Measurements from ENCODE around the gene FAM3D.

Gene FAM3D

GRCh38 chr3:58627570-58627885, 39.0 kb downstream of the FAM3D start:
- Histone ChIP-seq H3K27ac (ENCODE audit: low read length) (no peak overlapping the region), H3K9me3 (ENCODE audit: control insufficient read depth, insufficient read depth, low read length) (no peaks in the 10 kb centered on the region), H3K27me3 (ENCODE audit: control insufficient read depth, insufficient read depth, low read length) (no peaks in the 10 kb centered on the region), H3K36me3 (ENCODE audit: control insufficient read depth, insufficient read depth, low read length) (no peaks in the 10 kb centered on the region), H3K4me1 (ENCODE audit: control insufficient read depth, insufficient read depth, low read length) (no peaks in the 10 kb centered on the region), H3K4me3 (ENCODE audit: low read length) (no peak overlapping the region)
- no CpG with 5 or more reads among the region's 3 CpGs for WGBS (ENCODE audit: insufficient coverage, insufficient read length)
- DNase-seq (ENCODE audit: low read depth, low spot score), result no peak

- no peak for DNase-seq (ENCODE audit: low read depth, low spot score)
- no peak overlapping the region for H3K4me3 ChIP-seq (ENCODE audit: low read length)
- no peaks in the 10 kb centered on the region for H3K4me1 ChIP-seq (ENCODE audit: control insufficient read depth, insufficient read depth, low read length)
- H3K27ac ChIP-seq (ENCODE audit: low read length), result no peak overlapping the region
- no CpG with 5 or more reads among the region's 24 CpGs for WGBS (ENCODE audit: insufficient coverage, insufficient read length)
- H3K36me3 ChIP-seq (ENCODE audit: control insufficient read depth, insufficient read depth, low read length), result no peaks in the 10 kb centered on the region
- H3K27me3 ChIP-seq (ENCODE audit: control insufficient read depth, insufficient read depth, low read length), result no peaks in the 10 kb centered on the region
- no peaks in the 10 kb centered on the region for H3K9me3 ChIP-seq (ENCODE audit: control insufficient read depth, insufficient read depth, low read length)
Observed at GRCh38 chr3:58626841-58627569, 39.6 kb downstream of the FAM3D start.

- no peak overlapping the region for H3K4me3 ChIP-seq (ENCODE audit: low read length)
- DNase-seq (ENCODE audit: low read depth, low spot score), result no peak
- H3K9me3 ChIP-seq (ENCODE audit: control insufficient read depth, insufficient read depth, low read length), result no peaks in the 10 kb centered on the region
- WGBS (ENCODE audit: insufficient coverage, insufficient read length), result no CpG with 5 or more reads among the region's 9 CpGs
- H3K27me3 ChIP-seq (ENCODE audit: control insufficient read depth, insufficient read depth, low read length), result no peaks in the 10 kb centered on the region
- no peaks in the 10 kb centered on the region for H3K4me1 ChIP-seq (ENCODE audit: control insufficient read depth, insufficient read depth, low read length)
- H3K36me3 ChIP-seq (ENCODE audit: control insufficient read depth, insufficient read depth, low read length), result no peaks in the 10 kb centered on the region
- H3K27ac ChIP-seq (ENCODE audit: low read length), result no peak overlapping the region
Observed at GRCh38 chr3:58625196-58625824, 41.3 kb downstream of the FAM3D start.

GRCh38 chr3:58624550-58624949, 42.0 kb downstream of the FAM3D start:
- Histone ChIP-seq H3K27me3 (ENCODE audit: control insufficient read depth, insufficient read depth, low read length) (no peaks in the 10 kb centered on the region), H3K36me3 (ENCODE audit: control insufficient read depth, insufficient read depth, low read length) (no peaks in the 10 kb centered on the region), H3K4me3 (ENCODE audit: low read length) (no peak overlapping the region), H3K27ac (ENCODE audit: low read length) (no peak overlapping the region), H3K4me1 (ENCODE audit: control insufficient read depth, insufficient read depth, low read length) (no peaks in the 10 kb centered on the region), H3K9me3 (ENCODE audit: control insufficient read depth, insufficient read depth, low read length) (no peaks in the 10 kb centered on the region)
- no CpG with 5 or more reads among the region's 3 CpGs for WGBS (ENCODE audit: insufficient coverage, insufficient read length)
- no peak for DNase-seq (ENCODE audit: low read depth, low spot score)

- no peak overlapping the region for H3K27ac ChIP-seq (ENCODE audit: low read length)
Observed at GRCh38 chr3:58623961-58624360, 42.6 kb downstream of the FAM3D start.

GRCh38 chr3:58623478-58623877, 43.1 kb downstream of the FAM3D start:
- Histone ChIP-seq H3K36me3 (ENCODE audit: control insufficient read depth, insufficient read depth, low read length) (no peaks in the 10 kb centered on the region), H3K9me3 (ENCODE audit: control insufficient read depth, insufficient read depth, low read length) (no peaks in the 10 kb centered on the region), H3K27ac (ENCODE audit: low read length) (no peak overlapping the region), H3K4me1 (ENCODE audit: control insufficient read depth, insufficient read depth, low read length) (no peaks in the 10 kb centered on the region), H3K27me3 (ENCODE audit: control insufficient read depth, insufficient read depth, low read length) (no peaks in the 10 kb centered on the region), H3K4me3 (ENCODE audit: low read length) (no peak overlapping the region)
- WGBS (ENCODE audit: insufficient coverage, insufficient read length), result no CpG with 5 or more reads among the region's 8 CpGs
- DNase-seq (ENCODE audit: low read depth, low spot score), result no peak

More at GRCh38 chr3:58623961-58624360, 42.6 kb downstream of the FAM3D start:
- no CpG with 5 or more reads among the region's 5 CpGs for WGBS (ENCODE audit: insufficient coverage, insufficient read length)
- no peak for DNase-seq (ENCODE audit: low read depth, low spot score)
- H3K4me1 ChIP-seq (ENCODE audit: control insufficient read depth, insufficient read depth, low read length), result no peaks in the 10 kb centered on the region
- H3K9me3 ChIP-seq (ENCODE audit: control insufficient read depth, insufficient read depth, low read length), result no peaks in the 10 kb centered on the region
- no peak overlapping the region for H3K4me3 ChIP-seq (ENCODE audit: low read length)
- H3K27me3 ChIP-seq (ENCODE audit: control insufficient read depth, insufficient read depth, low read length), result no peaks in the 10 kb centered on the region
- H3K36me3 ChIP-seq (ENCODE audit: control insufficient read depth, insufficient read depth, low read length), result no peaks in the 10 kb centered on the region

- WGBS (ENCODE audit: insufficient coverage, insufficient read length), result no CpG with 5 or more reads among the region's 8 CpGs
- no peak for DNase-seq (ENCODE audit: low read depth, low spot score)
- Histone ChIP-seq H3K9me3 (ENCODE audit: control insufficient read depth, insufficient read depth, low read length) (no peaks in the 10 kb centered on the region), H3K4me1 (ENCODE audit: control insufficient read depth, insufficient read depth, low read length) (no peaks in the 10 kb centered on the region), H3K27ac (ENCODE audit: low read length) (no peak overlapping the region), H3K36me3 (ENCODE audit: control insufficient read depth, insufficient read depth, low read length) (no peaks in the 10 kb centered on the region), H3K4me3 (ENCODE audit: low read length) (no peak overlapping the region), H3K27me3 (ENCODE audit: control insufficient read depth, insufficient read depth, low read length) (no peaks in the 10 kb centered on the region)
Observed at GRCh38 chr3:58622892-58623291, 43.7 kb downstream of the FAM3D start.

- DNase-seq (ENCODE audit: low read depth, low spot score), result no peak
- no CpG with 5 or more reads among the region's 4 CpGs for WGBS (ENCODE audit: insufficient coverage, insufficient read length)
- H3K9me3 ChIP-seq (ENCODE audit: control insufficient read depth, insufficient read depth, low read length), result no peaks in the 10 kb centered on the region
- H3K36me3 ChIP-seq (ENCODE audit: control insufficient read depth, insufficient read depth, low read length), result no peaks in the 10 kb centered on the region
- H3K4me3 ChIP-seq (ENCODE audit: low read length), result no peak overlapping the region
- H3K27me3 ChIP-seq (ENCODE audit: control insufficient read depth, insufficient read depth, low read length), result no peaks in the 10 kb centered on the region
- H3K27ac ChIP-seq (ENCODE audit: low read length), result no peak overlapping the region
- no peaks in the 10 kb centered on the region for H3K4me1 ChIP-seq (ENCODE audit: control insufficient read depth, insufficient read depth, low read length)
Observed at GRCh38 chr3:58622436-58622835, 44.1 kb downstream of the FAM3D start.

- no CpG with 5 or more reads among the region's 6 CpGs for WGBS (ENCODE audit: insufficient coverage, insufficient read length)
- H3K36me3 ChIP-seq (ENCODE audit: control insufficient read depth, insufficient read depth, low read length), result no peaks in the 10 kb centered on the region
- H3K27me3 ChIP-seq (ENCODE audit: control insufficient read depth, insufficient read depth, low read length), result no peaks in the 10 kb centered on the region
- no peak overlapping the region for H3K27ac ChIP-seq (ENCODE audit: low read length)
- H3K9me3 ChIP-seq (ENCODE audit: control insufficient read depth, insufficient read depth, low read length), result no peaks in the 10 kb centered on the region
- H3K4me1 ChIP-seq (ENCODE audit: control insufficient read depth, insufficient read depth, low read length), result no peaks in the 10 kb centered on the region
- H3K4me3 ChIP-seq (ENCODE audit: low read length), result no peak overlapping the region
- no peak for DNase-seq (ENCODE audit: low read depth, low spot score)
Observed at GRCh38 chr3:58621086-58621830, 45.3 kb downstream of the FAM3D start.

- no peak overlapping the region for H3K27ac ChIP-seq (ENCODE audit: low read length)
- H3K27me3 ChIP-seq (ENCODE audit: control insufficient read depth, insufficient read depth, low read length), result no peaks in the 10 kb centered on the region
- no peaks in the 10 kb centered on the region for H3K4me1 ChIP-seq (ENCODE audit: control insufficient read depth, insufficient read depth, low read length)
- no peaks in the 10 kb centered on the region for H3K36me3 ChIP-seq (ENCODE audit: control insufficient read depth, insufficient read depth, low read length)
- H3K4me3 ChIP-seq (ENCODE audit: low read length), result no peak overlapping the region
- no CpG with 5 or more reads among the region's 8 CpGs for WGBS (ENCODE audit: insufficient coverage, insufficient read length)
- no peaks in the 10 kb centered on the region for H3K9me3 ChIP-seq (ENCODE audit: control insufficient read depth, insufficient read depth, low read length)
- no peak for DNase-seq (ENCODE audit: low read depth, low spot score)
Observed at GRCh38 chr3:58620421-58620820, 46.2 kb downstream of the FAM3D start.
